ENCODE results near the gene GABARAP. TPM values are rescaled to one million over a fixed set of nuclear protein-coding genes. Genes with fewer than 3 reads are reported as not detected.

Gene GABARAP
- total and polyA plus RNA-seq, 2 of the 8 experiments (the other 6 are each of a cell fraction or from before 2014, with no cell fraction given): 252 to 581 TPM

DNA sequence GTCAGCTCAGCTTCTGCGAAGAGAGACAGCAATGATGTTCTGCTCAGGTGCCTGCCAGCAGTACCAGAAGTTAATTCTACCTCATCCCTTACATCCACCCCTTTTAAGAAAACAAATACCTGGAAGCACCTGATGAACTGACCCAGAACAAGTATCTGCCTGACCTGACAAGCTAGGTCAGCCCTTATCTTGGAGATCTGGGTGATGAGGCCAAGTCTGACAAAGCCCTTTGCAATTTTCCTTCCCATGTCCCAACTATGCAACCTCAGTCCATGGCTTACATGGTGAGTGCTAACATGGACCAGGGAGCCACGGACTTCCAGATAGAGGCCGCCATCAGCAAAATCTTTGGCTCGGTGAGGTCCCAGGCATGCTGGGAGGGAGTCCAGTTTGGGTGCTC, 18.9 kb downstream of the GABARAP start:
- CTCF ChIA-PET (ENCODE audit: partially characterized antibody): interaction anchor here (1.1 to 1.6 kb wide), 3 partner anchors 11 to 85 kb away, joined by 3 to 4 read pairs (median 3); partner anchors contain the start of gene DVL2
- H3K36me3 ChIP-seq (ENCODE audit: control insufficient read depth in 2 of 4, insufficient read depth in 4 of 4, low read length in 3 of 4): peaks cover 24 to 61% (median 50%) of the 10 kb centered on the region in 4 experiments

More for the DNA sequence above, 18.9 kb downstream of the GABARAP start:
- DNase-seq (ENCODE audit: low read depth in 1 of 2, low spot score in 2 of 2) (no peak), FAIRE-seq (no peak)
- H3K4me1 ChIP-seq (replicated peaks in 1 of 4; ENCODE audit: control insufficient read depth in 3 of 4, insufficient read depth in 4 of 4, low read length in 3 of 4): peaks cover 0 to 12% (median 7%) of the 10 kb centered on the region in 4 experiments; a peak in 5 of 7 replicates
- H3K9ac ChIP-seq (replicated peaks in 1 of 4; ENCODE audit: extremely low read depth in 1 of 4, low read depth in 3 of 4, low read length in 3 of 4): no peak overlapping the region
- H3K79me1 ChIP-seq (ENCODE audit: low read depth, low read length): no peaks in the 10 kb centered on the region
- no peaks in the 10 kb centered on the region for H3K9me3 ChIP-seq (ENCODE audit: insufficient read depth in 2 of 2, low read depth in 1 of 2, low read length in 1 of 2)
- H2AK5ac ChIP-seq (ENCODE audit: low read depth, low read length): no peak overlapping the region
- H3K23me2 ChIP-seq (ENCODE audit: low read depth, low read length): peaks cover 5% of the 10 kb centered on the region; the same call in 1 of the 2 replicates
- H3K27me3 ChIP-seq (replicated peaks in 1 of 4; ENCODE audit: control insufficient read depth in 3 of 4, extremely low read depth in 1 of 4, insufficient read depth in 3 of 4, low read length in 3 of 4): no peaks in the 10 kb centered on the region
- H2AFZ ChIP-seq (ENCODE audit: low read length): no peak overlapping the region
- WGBS, 2 experiments (ENCODE audit: extremely low coverage in 1 of 2, insufficient coverage in 1 of 2, insufficient read length in 1 of 2, insufficient replicate concordance in 2 of 2, low coverage in 1 of 2, low lambda C conversion rate in 2 of 2, missing lambda C conversion rate in 1 of 2): 88% methylated on average over 4 of the region's 4 CpGs; no CpG with 5 or more reads in 1 of the 2 experiments
- no peak overlapping the region for H3K4me2 ChIP-seq (ENCODE audit: insufficient read depth in 1 of 2, low read depth in 2 of 2, low read length in 2 of 2)
- no peak overlapping the region for H3K14ac ChIP-seq (ENCODE audit: insufficient read length)
- H3K4me3 ChIP-seq (ENCODE audit: extremely low read depth in 1 of 4, insufficient read depth in 2 of 4, low read depth in 3 of 4, low read length in 4 of 4): no peak overlapping the region
- TF ChIP-seq, protein P1, sequence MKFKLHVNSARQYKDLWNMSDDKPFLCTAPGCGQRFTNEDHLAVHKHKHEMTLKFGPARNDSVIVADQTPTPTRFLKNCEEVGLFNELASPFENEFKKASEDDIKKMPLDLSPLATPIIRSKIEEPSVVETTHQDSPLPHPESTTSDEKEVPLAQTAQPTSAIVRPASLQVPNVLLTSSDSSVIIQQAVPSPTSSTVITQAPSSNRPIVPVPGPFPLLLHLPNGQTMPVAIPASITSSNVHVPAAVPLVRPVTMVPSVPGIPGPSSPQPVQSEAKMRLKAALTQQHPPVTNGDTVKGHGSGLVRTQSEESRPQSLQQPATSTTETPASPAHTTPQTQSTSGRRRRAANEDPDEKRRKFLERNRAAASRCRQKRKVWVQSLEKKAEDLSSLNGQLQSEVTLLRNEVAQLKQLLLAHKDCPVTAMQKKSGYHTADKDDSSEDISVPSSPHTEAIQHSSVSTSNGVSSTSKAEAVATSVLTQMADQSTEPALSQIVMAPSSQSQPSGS (IDR thresholded peaks at IDR 0.05; ENCODE audit: low read length): no peak
- H2BK20ac ChIP-seq (ENCODE audit: low read length): no peak overlapping the region
- H4K8ac ChIP-seq (ENCODE audit: extremely low read depth, insufficient read depth, low read length): no peak overlapping the region
- no peak overlapping the region for H2BK15ac ChIP-seq (ENCODE audit: low read length)
- no peak overlapping the region for H3K27ac ChIP-seq (ENCODE audit: low read depth, low read length)
- H3K56ac ChIP-seq (replicated peaks; ENCODE audit: insufficient read length, low read depth, low read length): no peak overlapping the region
- POLR2A ChIA-PET (ENCODE audit: partially characterized antibody): interaction anchor here (0.9 to 10.7 kb wide), 5 partner anchors 10 to 90 kb away, joined by 3 to 386 read pairs (median 15); partner anchors contain the start of genes CTDNEP1, DVL2, ELP5 and GABARAP
- H3K79me2 ChIP-seq (ENCODE audit: control insufficient read depth in 1 of 2, insufficient read depth in 2 of 2, low read length in 2 of 2): no peaks in the 10 kb centered on the region
- no peak overlapping the region for H2BK120ac ChIP-seq (replicated peaks; ENCODE audit: low read depth, low read length)
- H2BK12ac ChIP-seq (ENCODE audit: low read depth, low read length): no peak overlapping the region
- H4K5ac ChIP-seq (ENCODE audit: insufficient read length, low read depth, low read length): no peak overlapping the region
- H3K23ac ChIP-seq (ENCODE audit: insufficient read length): no peak overlapping the region
- H3K4ac ChIP-seq (replicated peaks; ENCODE audit: insufficient read length, low read depth, low read length): no peak overlapping the region
- H4K91ac ChIP-seq (replicated peaks; ENCODE audit: insufficient read length, low read length): no peak overlapping the region
- no peak overlapping the region for H3K18ac ChIP-seq (ENCODE audit: extremely low read depth, low read length)
- H4K20me1 ChIP-seq (replicated peaks in 1 of 2; ENCODE audit: control insufficient read depth in 1 of 2, insufficient read depth in 2 of 2, low read length in 2 of 2): peaks cover 14 to 34% of the 10 kb centered on the region in 2 experiments
- no peak overlapping the region for H2BK5ac ChIP-seq (ENCODE audit: low read depth, low read length)
